Dermis blood vessel endothelial cell (primary cell): Measurements from ENCODE around the gene CTDSP1. TPM values are rescaled to one million over a fixed set of nuclear protein-coding genes. Genes with fewer than 3 reads are reported as not detected.

ENCODE experiments used
- DNase-seq: peaks from one replicate; pipeline ENCODE4 v3.0.0; 2010
- total RNA-seq: library from RNA; depleted of rRNA; stranded (reverse); fragments of >200 nt; gene quantifications from 2 replicates; pipeline ENCODE4 v1.2.3, GENCODE V29; 2014

The CTDSP1 gene
- total RNA-seq, 1 donor from 2014 or later, result 110 TPM

GRCh38 chr2:218427741-218428140, 28.1 kb downstream of the CTDSP1 start:
- DNase-seq, result no peak

GRCh38 chr2:218428846-218429558, 29.3 kb downstream of the CTDSP1 start:
- DNase-seq, result no peak

- no peak for DNase-seq
Observed at GRCh38 chr2:218429911-218430692, 30.4 kb downstream of the CTDSP1 start.

GRCh38 chr2:218430721-218431120, 31.1 kb downstream of the CTDSP1 start:
- DNase-seq, result no peak

- DNase-seq, result no peak
Observed at GRCh38 chr2:218431878-218432277, 32.2 kb downstream of the CTDSP1 start.

GRCh38 chr2:218432676-218433365, 33.2 kb downstream of the CTDSP1 start:
- DNase-seq, result no peak

- no peak for DNase-seq
Observed at GRCh38 chr2:218434456-218434855, 34.8 kb downstream of the CTDSP1 start.

- no peak for DNase-seq
Observed at GRCh38 chr2:218435003-218435982, 35.6 kb downstream of the CTDSP1 start.

GRCh38 chr2:218436992-218437391, 37.3 kb downstream of the CTDSP1 start:
- no peak for DNase-seq

GRCh38 chr2:218437969-218438368, 38.3 kb downstream of the CTDSP1 start:
- no peak for DNase-seq

- no peak for DNase-seq
Observed at GRCh38 chr2:218438596-218438995, 38.9 kb downstream of the CTDSP1 start.

GRCh38 chr2:218444692-218445357, 45.2 kb downstream of the CTDSP1 start:
- no peak for DNase-seq

- no peak for DNase-seq
Observed at GRCh38 chr2:218445602-218446001, 45.9 kb downstream of the CTDSP1 start.

- no peak for DNase-seq
Observed at GRCh38 chr2:218446547-218446946, 46.9 kb downstream of the CTDSP1 start.

GRCh38 chr2:218447072-218447471, 47.4 kb downstream of the CTDSP1 start:
- no peak for DNase-seq

- DNase-seq, result peak; percentile 58
Observed at GRCh38 chr2:218448934-218449333, 49.3 kb downstream of the CTDSP1 start.

- peak; percentile 12 for DNase-seq
Observed at GRCh38 chr2:218452079-218452478, 52.4 kb downstream of the CTDSP1 start.
